ENCODE measurements around the gene PCDHA4. TPM values are rescaled to one million over a fixed set of nuclear protein-coding genes. Genes with fewer than 3 reads are reported as not detected.
"Not testable (repeated sequence)": the region's sequence is repeated elsewhere in the genome, so short reads cannot be mapped to it uniquely, and the experiment has no call there.

The PCDHA4 gene
- total and polyA plus RNA-seq, 2 of the 13 experiments (the other 11 are each of a cell fraction or from before 2014, with no cell fraction given), result not detected

DNA sequence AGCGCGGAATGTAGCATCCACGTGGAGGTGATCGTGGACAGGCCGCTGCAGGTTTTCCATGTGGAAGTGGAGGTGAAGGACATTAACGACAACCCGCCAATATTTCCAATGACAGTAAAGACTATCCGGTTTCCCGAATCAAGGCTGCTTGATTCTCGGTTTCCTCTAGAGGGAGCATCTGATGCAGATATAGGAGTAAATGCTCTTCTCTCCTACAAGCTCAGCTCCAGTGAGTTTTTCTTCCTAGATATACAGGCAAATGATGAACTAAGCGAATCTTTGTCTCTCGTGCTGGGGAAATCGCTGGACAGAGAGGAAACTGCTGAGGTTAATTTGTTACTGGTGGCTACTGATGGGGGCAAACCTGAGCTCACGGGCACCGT is 11.6 kb upstream of the PCDHA4 start:
- CTCF ChIA-PET (ENCODE audit: low intra/inter-chr PET ratio, low total read pairs), result no interaction called here

DNA sequence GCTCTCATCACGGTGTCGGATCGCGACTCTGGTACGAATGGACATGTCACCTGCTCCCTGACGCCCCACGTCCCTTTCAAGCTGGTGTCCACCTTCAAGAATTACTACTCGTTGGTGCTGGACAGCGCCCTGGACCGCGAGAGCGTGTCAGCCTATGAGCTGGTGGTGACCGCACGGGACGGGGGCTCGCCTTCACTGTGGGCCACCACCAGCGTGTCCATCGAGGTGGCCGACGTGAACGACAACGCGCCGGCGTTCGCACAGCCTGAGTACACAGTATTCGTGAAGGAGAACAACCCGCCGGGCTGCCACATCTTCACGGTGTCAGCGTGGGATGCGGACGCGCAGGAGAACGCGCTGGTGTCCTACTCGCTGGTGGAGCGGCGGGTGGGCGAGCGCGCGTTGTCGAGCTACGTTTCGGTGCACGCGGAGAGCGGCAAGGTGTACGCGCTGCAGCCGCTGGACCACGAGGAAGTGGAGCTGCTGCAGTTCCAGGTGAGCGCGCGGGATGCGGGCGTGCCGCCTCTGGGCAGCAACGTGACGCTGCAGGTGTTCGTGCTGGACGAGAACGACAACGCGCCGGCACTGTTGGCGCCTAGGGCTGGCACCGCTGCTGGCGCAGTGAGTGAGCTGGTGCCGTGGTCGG is 10.7 kb upstream of the PCDHA4 start:
- H3K36me3 ChIP-seq (replicated peaks in 1 of 2; ENCODE audit: control insufficient read depth in 1 of 2, insufficient read depth in 2 of 2, low read length in 2 of 2); H3K27me3 ChIP-seq (ENCODE audit: control insufficient read depth in 1 of 2, insufficient read depth in 2 of 2, low read length in 2 of 2); intact Hi-C loops (cut with micrococcal nuclease; ENCODE audit: unreplicated experiment); FAIRE-seq; H3K9ac ChIP-seq (ENCODE audit: insufficient read depth, low read depth, low read length); DNase-seq (ENCODE audit: low spot score); POLR2A ChIA-PET; H2AFZ ChIP-seq (ENCODE audit: low read length); BruUV-seq (replicated peaks); H3K4me1 ChIP-seq (ENCODE audit: insufficient read depth, low read length); H3K4me2 ChIP-seq (ENCODE audit: low read depth, low read length); H3K79me2 ChIP-seq (ENCODE audit: insufficient read depth, low read length); in situ Hi-C loops (cut with HindIII; ENCODE audit: extremely low pct_ligation_motif_present, low pct_unique_long_range_greater_than_20kb); CTCF ChIA-PET (ENCODE audit: low intra/inter-chr PET ratio, low total read pairs); H3K27ac ChIP-seq (ENCODE audit: extremely low read length, insufficient read depth, low read length); H4K20me1 ChIP-seq (ENCODE audit: insufficient read depth, low read length); H3K4me3 ChIP-seq (replicated peaks in 1 of 3; ENCODE audit: insufficient read depth in 1 of 3, low read depth in 2 of 3, low read length in 3 of 3); ATAC-seq: not testable (repeated sequence)
- H3K9me3 ChIP-seq (ENCODE audit: low read length), result peaks cover 31% of the 10 kb centered on the region
- 88% methylated on average over 61 of the region's 72 CpGs for WGBS (ENCODE audit: low lambda C conversion rate)

More for the DNA sequence above, 11.6 kb upstream of the PCDHA4 start:
- no peak overlapping the region for H3K4me3 ChIP-seq (replicated peaks in 1 of 3; ENCODE audit: insufficient read depth in 1 of 3, low read depth in 2 of 3, low read length in 3 of 3)
- in situ Hi-C loops (cut with HindIII; ENCODE audit: extremely low pct_ligation_motif_present, low pct_unique_long_range_greater_than_20kb) (no loop called here), intact Hi-C loops (cut with micrococcal nuclease; ENCODE audit: unreplicated experiment) (no loop called here)
- no peaks in the 10 kb centered on the region for H3K4me1 ChIP-seq (ENCODE audit: insufficient read depth, low read length)
- H4K20me1 ChIP-seq (ENCODE audit: insufficient read depth, low read length), result no peaks in the 10 kb centered on the region
- ATAC-seq (peak; percentile 69), FAIRE-seq (no peak), DNase-seq (ENCODE audit: low spot score) (no peak)
- no peak overlapping the region for H3K4me2 ChIP-seq (ENCODE audit: low read depth, low read length)
- no peaks in the 10 kb centered on the region for H3K27me3 ChIP-seq (ENCODE audit: control insufficient read depth in 1 of 2, insufficient read depth in 2 of 2, low read length in 2 of 2)
- BruUV-seq (replicated peaks), result no TSS peak
- H2AFZ ChIP-seq (ENCODE audit: low read length), result no peak overlapping the region
- peaks cover 31% of the 10 kb centered on the region for H3K9me3 ChIP-seq (ENCODE audit: low read length)
- no peak overlapping the region for H3K9ac ChIP-seq (ENCODE audit: insufficient read depth, low read depth, low read length)
- no peaks in the 10 kb centered on the region for H3K79me2 ChIP-seq (ENCODE audit: insufficient read depth, low read length)
- H3K36me3 ChIP-seq (replicated peaks in 1 of 2; ENCODE audit: control insufficient read depth in 1 of 2, insufficient read depth in 2 of 2, low read length in 2 of 2), result no peaks in the 10 kb centered on the region
- TF ChIP-seq TBP (CRISPR knock-in tag; IDR thresholded peaks at IDR 0.05), result no peak
- no peak overlapping the region for H3K27ac ChIP-seq (ENCODE audit: extremely low read length, insufficient read depth, low read length)
- POLR2A ChIA-PET, result no interaction called here
- WGBS (ENCODE audit: low lambda C conversion rate), result 41% methylated on average over 15 of the region's 15 CpGs

- Histone ChIP-seq H2AFZ (ENCODE audit: low read length) (no peak overlapping the region), H3K4me2 (ENCODE audit: low read depth, low read length) (no peak overlapping the region), H3K4me3 (replicated peaks in 1 of 3; ENCODE audit: insufficient read depth in 1 of 3, low read depth in 2 of 3, low read length in 3 of 3) (no peak overlapping the region), H3K4me1 (ENCODE audit: insufficient read depth, low read length) (no peaks in the 10 kb centered on the region), H3K79me2 (ENCODE audit: insufficient read depth, low read length) (no peaks in the 10 kb centered on the region), H3K36me3 (replicated peaks in 1 of 2; ENCODE audit: control insufficient read depth in 1 of 2, insufficient read depth in 2 of 2, low read length in 2 of 2) (no peaks in the 10 kb centered on the region), H4K20me1 (ENCODE audit: insufficient read depth, low read length) (no peaks in the 10 kb centered on the region), H3K27ac (ENCODE audit: extremely low read length, insufficient read depth, low read length) (no peak overlapping the region), H3K9me3 (ENCODE audit: low read length) (peaks cover 35% of the 10 kb centered on the region), H3K9ac (ENCODE audit: insufficient read depth, low read depth, low read length) (no peak overlapping the region), H3K27me3 (ENCODE audit: control insufficient read depth in 1 of 2, insufficient read depth in 2 of 2, low read length in 2 of 2) (no peaks in the 10 kb centered on the region)
- no TSS peak for BruUV-seq (replicated peaks)
- POLR2A ChIA-PET, result no interaction called here
- CTCF ChIA-PET (ENCODE audit: low intra/inter-chr PET ratio, low total read pairs), result no interaction called here
- in situ Hi-C loops (cut with HindIII; ENCODE audit: extremely low pct_ligation_motif_present, low pct_unique_long_range_greater_than_20kb), result no loop called here
- WGBS (ENCODE audit: low lambda C conversion rate), result 69% methylated on average over 13 of the region's 39 CpGs
- FAIRE-seq, result no peak
- no peak for DNase-seq (ENCODE audit: low spot score)
- no peak for ATAC-seq
- intact Hi-C loops (cut with micrococcal nuclease; ENCODE audit: unreplicated experiment), result no loop called here
- TF ChIP-seq TP53 (CRISPR knock-in tag; conservative IDR thresholded peaks at IDR 0.05), result no peak
- no peak for TF ChIP-seq MZF1 (CRISPR knock-in tag; IDR thresholded peaks at IDR 0.05; ENCODE audit: borderline replicate concordance)
- TF ChIP-seq, protein P1, sequence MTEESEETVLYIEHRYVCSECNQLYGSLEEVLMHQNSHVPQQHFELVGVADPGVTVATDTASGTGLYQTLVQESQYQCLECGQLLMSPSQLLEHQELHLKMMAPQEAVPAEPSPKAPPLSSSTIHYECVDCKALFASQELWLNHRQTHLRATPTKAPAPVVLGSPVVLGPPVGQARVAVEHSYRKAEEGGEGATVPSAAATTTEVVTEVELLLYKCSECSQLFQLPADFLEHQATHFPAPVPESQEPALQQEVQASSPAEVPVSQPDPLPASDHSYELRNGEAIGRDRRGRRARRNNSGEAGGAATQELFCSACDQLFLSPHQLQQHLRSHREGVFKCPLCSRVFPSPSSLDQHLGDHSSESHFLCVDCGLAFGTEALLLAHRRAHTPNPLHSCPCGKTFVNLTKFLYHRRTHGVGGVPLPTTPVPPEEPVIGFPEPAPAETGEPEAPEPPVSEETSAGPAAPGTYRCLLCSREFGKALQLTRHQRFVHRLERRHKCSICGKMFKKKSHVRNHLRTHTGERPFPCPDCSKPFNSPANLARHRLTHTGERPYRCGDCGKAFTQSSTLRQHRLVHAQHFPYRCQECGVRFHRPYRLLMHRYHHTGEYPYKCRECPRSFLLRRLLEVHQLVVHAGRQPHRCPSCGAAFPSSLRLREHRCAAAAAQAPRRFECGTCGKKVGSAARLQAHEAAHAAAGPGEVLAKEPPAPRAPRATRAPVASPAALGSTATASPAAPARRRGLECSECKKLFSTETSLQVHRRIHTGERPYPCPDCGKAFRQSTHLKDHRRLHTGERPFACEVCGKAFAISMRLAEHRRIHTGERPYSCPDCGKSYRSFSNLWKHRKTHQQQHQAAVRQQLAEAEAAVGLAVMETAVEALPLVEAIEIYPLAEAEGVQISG (CRISPR knock-in tag; IDR thresholded peaks at IDR 0.05), result no peak
- TF ChIP-seq REL (CRISPR knock-in tag; conservative IDR thresholded peaks at IDR 0.05), result no peak
- no peak for TF ChIP-seq HOXA5 (CRISPR knock-in tag; IDR thresholded peaks at IDR 0.05)
- TF ChIP-seq SMARCC2 (IDR thresholded peaks at IDR 0.05), result no peak
- TF ChIP-seq SALL1 (CRISPR knock-in tag; IDR thresholded peaks at IDR 0.05), result no peak
- TF ChIP-seq ZBTB26 (CRISPR knock-in tag; IDR thresholded peaks at IDR 0.05; ENCODE audit: borderline replicate concordance), result no peak
These were observed 10.2 kb upstream of the PCDHA4 start for GRCh38 chr5:140796718-140797095.

Measured in HepG2 (cell line).